ENCODE measurements around the gene ECM1. TPM values are rescaled to one million over a fixed set of nuclear protein-coding genes. Genes with fewer than 3 reads are reported as not detected.

The ECM1 gene
- 1.5 to 2.4 TPM (median 1.8 TPM) in 5 replicates for total RNA-seq (2022; extraction: Qiagen RNA extraction; ENCODE audit: low read depth)

DNA sequence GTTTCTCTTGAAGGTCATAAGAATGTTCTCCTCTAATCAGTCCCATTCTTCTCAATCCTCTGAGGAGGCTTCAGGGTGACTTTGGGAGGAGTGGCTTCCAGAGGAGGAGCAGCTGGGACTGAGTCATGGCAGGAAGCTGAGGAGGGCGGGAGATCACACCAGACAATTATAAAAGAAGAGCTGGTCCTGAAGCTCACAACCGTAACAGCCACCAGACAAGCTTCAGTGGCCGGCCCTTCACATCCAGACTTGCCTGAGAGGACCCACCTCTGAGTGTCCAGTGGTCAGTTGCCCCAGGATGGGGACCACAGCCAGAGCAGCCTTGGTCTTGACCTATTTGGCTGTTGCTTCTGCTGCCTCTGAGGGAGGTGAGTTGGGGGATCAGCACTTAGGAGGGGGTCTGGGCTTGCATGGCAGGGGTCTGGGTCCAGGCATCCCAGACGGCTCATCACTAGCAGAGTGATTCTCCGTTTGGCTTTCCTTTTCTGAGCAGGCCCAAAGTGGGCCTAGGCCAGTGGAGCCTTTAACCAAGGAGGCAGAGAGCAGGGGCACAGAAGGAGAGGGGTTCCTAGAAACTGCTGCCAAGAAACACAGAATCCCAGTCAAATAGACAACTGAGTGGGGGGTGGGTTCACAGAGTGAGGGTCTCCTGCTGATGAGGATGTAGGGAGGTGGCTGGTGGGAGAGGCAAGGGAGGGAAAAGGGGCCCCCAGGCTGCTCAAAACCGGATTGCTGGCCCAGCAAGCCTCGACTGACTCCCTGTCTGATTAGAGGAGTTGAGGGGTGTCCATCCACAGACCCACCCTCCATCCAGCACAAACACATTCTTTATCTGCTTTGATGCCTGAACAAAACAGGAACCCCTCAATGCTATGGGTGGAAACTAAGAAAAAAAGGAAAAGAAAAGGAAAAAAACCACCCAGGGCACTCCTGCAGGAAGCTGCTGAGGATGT lies at the start of gene ECM1:
Gene ECM1 (plus strand): TSS at position 198 of the 953 bp plus-strand sequence. CDS start 101 bp downstream, at position 299.

GRCh38 chr1:150486966-150487762 lies 20.7 kb upstream of the ECM1 start, which contains the start of gene TARS2:
TSS of gene TARS2 (plus strand) at chr1:150487419. CDS start at chr1:150487451, 32 bp downstream.

DNA sequence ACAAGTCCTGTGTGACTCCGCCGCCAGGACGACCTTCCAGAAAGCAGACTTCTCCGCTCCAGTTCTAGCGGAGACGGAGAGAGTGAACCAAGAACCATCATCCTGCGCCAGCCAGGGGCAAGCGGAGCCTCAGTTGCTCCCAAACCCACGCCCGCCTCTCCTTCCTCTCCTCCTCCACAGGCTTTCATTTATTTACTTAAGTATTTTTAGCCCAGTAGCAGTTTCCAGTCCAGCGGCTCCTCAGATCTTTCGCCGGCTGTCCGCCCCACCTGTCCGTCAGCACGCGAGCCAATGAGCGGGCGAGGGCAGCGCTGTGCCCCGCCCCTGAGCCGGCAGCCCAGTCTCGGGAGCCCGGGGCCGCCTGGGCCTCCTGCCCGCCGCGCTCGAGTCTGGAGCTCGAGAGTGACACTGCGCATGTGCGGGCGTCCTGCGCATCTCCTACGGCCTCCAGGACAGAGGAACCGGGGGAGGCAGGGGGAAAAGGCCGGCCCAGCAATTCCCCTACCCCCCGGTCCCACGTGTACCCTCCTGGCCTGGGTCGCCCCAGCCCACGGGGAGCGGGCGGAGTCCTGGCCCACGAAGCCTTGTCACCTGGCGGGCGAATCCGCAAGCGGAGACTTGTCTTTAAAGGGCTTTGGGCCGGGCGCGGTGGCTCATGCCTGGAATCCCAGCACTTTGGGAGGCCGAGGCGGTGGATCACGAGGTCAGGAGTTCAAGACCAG lies 7.6 kb downstream of the ECM1 start, which contains the start of gene FALEC:
Gene FALEC (plus strand): TSS at position 425 of the 722 bp plus-strand sequence.

DNA sequence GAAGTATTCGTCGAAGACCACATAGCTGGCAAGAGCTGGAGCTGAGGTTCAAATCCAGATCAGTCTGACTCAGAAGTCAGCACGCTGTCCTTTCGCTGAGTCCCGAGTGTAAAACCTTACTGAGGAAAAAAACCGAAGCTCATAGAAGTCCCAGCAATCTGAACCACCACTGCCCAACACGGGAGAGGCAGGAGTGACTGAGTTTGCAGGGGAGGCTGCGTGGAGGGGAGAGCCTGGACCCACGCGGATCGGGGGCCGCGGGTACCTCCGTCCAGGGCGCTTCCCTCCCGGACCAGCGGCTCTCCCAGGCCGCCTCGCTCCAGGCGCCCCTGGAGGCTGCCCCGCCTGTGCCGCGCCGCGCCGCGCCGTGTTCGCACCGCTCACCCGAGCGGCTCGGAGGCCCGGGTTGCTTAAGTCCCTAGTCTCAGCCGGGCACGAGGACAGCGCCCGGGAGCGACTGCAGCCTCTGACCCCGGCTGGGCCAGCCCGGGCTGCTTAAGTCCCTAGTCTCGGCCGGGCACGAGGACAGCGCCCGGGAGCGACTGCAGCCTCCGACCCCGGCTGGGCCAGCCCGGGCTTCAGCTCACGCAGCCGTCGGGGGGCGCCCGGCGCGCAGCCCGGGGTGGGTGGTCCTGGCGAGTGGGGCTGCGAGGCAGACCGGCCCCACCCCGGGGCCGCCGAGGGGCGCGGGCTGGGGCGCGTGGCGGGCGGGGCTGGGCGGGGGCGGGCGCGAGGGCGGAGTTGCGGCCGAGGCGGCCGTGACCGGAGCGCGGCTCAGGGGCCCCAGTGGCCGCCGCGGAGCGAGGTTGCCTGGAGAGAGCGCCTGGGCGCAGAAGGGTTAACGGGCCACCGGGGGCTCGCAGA lies 41.0 kb downstream of the ECM1 start, which contains the start of gene ADAMTSL4:
Gene ADAMTSL4 (plus strand): TSS at position 777 of the 864 bp plus-strand sequence. CDS start 2,881 bp downstream, outside the sequence.

Other genes starting within 250 kb of the ECM1 start
- gene APH1A, start 239.1 kb upstream of the ECM1 start, total RNA-seq (2022; extraction: Qiagen RNA extraction; ENCODE audit: low read depth), result 119 to 140 TPM (median 134 TPM) in 5 replicates
- 0.13 to 0.70 TPM (median 0.40 TPM) in 5 replicates for gene C1orf54, start 235.3 kb upstream of the ECM1 start, total RNA-seq (2022; extraction: Qiagen RNA extraction; ENCODE audit: low read depth)
- gene CIART, start 225.6 kb upstream of the ECM1 start, total RNA-seq (2022; extraction: Qiagen RNA extraction; ENCODE audit: low read depth), result 0.22 to 0.69 TPM (median 0.43 TPM) in 5 replicates
- 82.6 to 99.4 TPM (median 85.5 TPM) in 5 replicates for gene MRPS21, start 214.2 kb upstream of the ECM1 start, total RNA-seq (2022; extraction: Qiagen RNA extraction; ENCODE audit: low read depth)
- gene PRPF3, start 186.6 kb upstream of the ECM1 start, total RNA-seq (2022; extraction: Qiagen RNA extraction; ENCODE audit: low read depth), result 48.1 to 62.5 TPM (median 56.4 TPM) in 5 replicates
- gene RPRD2, start 144.0 kb upstream of the ECM1 start, total RNA-seq (2022; extraction: Qiagen RNA extraction; ENCODE audit: low read depth), result 14.4 to 15.6 TPM (median 15.1 TPM) in 5 replicates
- gene TARS2, start 20.7 kb upstream of the ECM1 start, total RNA-seq (2022; extraction: Qiagen RNA extraction; ENCODE audit: low read depth), result 19.8 to 22.5 TPM (median 20.6 TPM) in 5 replicates
- 0.29 to 0.46 TPM in 2 of 5 replicates, not detected in the others for gene FALEC, start 7.6 kb downstream of the ECM1 start, total RNA-seq (2022; extraction: Qiagen RNA extraction; ENCODE audit: low read depth)
- gene ADAMTSL4, start 41.3 kb downstream of the ECM1 start, total RNA-seq (2022; extraction: Qiagen RNA extraction; ENCODE audit: low read depth), result 2.4 to 4.3 TPM (median 2.8 TPM) in 5 replicates
- 122 to 171 TPM (median 160 TPM) in 5 replicates for gene MCL1, start 71.5 kb downstream of the ECM1 start, total RNA-seq (2022; extraction: Qiagen RNA extraction; ENCODE audit: low read depth)
- gene ENSA, start 121.5 kb downstream of the ECM1 start, total RNA-seq (2022; extraction: Qiagen RNA extraction; ENCODE audit: low read depth), result 128 to 152 TPM (median 133 TPM) in 5 replicates
- 10.5 to 15.9 TPM (median 15.4 TPM) in 5 replicates for gene GOLPH3L, start 189.0 kb downstream of the ECM1 start, total RNA-seq (2022; extraction: Qiagen RNA extraction; ENCODE audit: low read depth)
- 3.0 to 8.1 TPM (median 7.7 TPM) in 5 replicates for gene HORMAD1, start 212.8 kb downstream of the ECM1 start, total RNA-seq (2022; extraction: Qiagen RNA extraction; ENCODE audit: low read depth)